ENCODE data around the gene LBR.

LBR gene

GRCh38 chr1:225462714-225463574 is 35.1 kb upstream of the LBR start:
- no peak for DNase-seq

DNA sequence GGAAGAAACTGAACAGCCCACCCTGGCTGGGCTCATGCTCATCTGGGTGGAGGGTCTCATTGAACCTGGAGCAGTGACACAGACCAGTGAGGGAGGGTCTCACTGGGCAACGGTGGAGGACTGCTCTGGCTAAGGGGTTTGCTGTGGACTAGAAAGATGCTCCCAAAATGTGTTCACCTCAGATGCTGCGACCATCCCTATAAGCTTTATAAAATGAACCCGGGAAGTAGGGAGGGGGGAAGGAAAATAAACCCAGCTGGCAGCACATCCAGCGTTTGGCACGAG is 34.5 kb upstream of the LBR start:
- DNase-seq, result no peak

DNA sequence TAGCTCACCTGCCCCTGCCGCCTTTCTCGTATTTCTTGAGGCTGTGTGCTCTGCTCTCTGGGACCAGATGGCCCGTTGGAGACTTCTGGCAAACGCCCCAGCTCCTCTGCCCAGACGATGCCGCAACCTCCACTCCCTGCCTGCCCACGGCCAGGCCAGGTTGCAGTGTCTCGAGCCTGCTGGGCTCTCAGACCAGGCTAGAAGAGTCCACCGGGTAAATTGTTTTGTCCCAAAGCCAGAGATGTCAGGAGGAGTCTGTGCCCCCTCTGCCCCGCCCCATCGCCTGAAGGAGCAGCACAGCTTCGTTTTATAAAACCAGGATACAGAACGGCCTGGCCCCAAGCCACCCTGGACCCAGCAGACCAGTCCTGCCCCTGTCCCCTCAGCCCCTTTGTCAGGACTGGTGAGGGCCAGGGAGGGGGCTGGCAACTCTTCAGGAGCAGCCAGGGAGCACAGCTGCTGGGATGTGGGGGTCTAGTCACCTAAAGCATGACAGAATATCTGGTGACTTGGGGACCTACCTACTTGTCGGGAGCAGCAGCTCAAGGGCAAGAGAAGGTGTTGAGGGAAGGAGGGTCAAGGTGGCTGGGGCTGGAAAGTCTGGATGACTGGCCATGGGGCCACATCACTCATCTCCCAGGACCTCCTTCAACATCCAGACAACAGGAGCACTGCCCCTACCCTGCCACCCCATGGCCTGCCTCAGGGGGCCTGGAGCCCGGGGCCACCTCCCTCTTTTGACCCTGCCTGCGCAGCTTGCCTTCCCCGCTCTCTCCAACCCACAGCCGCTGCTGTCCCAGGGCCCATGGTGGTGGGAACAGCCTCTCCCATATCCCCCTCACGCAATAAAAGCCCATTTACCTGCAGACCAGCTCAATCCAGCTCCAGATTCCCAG is 33.9 kb upstream of the LBR start:
- no peak for DNase-seq

- DNase-seq, result peak; percentile 74
Observed at GRCh38 chr1:225460737-225461532, 33.1 kb upstream of the LBR start.

GRCh38 chr1:225460021-225460736 is 32.3 kb upstream of the LBR start:
- no peak for DNase-seq

- no peak for DNase-seq
Observed at GRCh38 chr1:225458222-225458631, 30.4 kb upstream of the LBR start.

- peak; percentile 91 for DNase-seq
Observed at GRCh38 chr1:225454733-225455132, 26.9 kb upstream of the LBR start.

- DNase-seq, result no peak
Observed at GRCh38 chr1:225453797-225454648, 26.2 kb upstream of the LBR start.

GRCh38 chr1:225451840-225452515 is 24.1 kb upstream of the LBR start:
- no peak for DNase-seq

DNA sequence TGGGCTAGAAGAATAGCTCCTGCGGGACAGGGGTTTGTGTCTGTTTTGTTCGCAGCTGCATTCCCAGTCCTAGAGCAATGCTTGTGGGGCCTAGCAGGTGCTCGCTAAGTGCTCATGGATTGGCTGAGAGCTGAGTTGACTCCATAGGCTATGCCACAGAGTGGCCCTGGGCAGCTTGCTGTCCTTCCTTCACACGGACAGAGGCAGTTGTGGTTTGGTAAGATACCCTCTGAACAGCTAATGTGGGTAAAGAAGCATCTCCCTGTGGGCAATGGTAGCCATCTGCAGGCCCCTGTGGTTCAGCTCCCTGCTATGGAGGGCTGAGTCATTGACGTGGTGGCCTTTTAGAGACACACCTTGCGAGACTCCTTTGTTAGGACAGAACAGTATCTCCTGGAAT is 23.5 kb upstream of the LBR start:
- no peak for DNase-seq

DNA sequence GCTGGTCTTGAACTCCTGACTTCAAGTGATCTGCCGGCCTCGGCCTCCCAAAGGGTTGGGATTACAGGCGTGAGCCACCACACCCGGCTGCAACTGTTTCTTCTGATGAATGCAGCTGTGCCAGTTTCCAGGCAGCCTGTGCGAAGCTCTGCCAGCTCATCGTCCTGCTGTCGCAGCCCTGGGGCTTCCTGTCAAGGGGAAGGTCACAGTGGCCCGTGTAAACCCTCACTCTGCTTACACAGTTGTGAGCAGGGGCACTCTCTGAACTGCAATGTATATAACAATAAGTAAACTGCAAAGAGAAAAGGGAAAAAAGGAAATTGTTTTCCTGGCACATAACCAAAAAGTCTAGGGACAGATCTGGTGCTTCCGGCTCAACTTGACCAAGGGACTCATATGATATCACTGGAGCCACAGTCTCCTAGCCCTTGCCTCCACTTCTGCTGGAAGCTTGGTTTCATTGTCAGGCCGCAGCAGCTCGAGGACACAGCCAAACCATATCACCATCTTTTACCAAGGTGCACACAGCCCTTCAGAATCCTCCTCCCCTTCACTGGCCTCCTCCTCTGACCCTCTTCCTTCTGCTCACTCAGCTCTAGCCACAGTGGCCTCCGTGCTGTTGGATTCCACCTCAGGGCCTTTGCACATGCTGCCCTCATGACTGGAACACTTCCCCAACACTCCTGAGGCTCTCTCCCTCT is 22.8 kb upstream of the LBR start:
- DNase-seq, result no peak

DNA sequence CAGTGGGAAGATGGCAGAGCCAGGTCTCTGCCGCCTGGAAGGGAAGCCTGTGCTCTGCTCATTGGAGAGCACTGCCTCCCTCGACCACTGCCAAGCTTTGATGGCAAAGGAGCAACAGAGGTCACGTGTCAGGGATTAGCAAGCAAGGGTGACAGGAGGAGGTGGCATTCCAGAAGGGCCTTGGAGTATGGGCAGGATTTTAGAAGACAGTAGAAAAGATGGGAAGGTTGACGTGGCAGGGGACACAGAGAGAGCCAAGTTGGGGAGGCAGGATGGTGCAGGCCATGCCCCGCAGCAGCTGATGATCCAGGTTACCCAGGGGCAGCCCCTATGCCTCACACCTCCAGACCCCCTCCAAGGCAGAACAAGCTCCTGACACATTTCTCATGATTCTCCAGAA is 21.9 kb upstream of the LBR start:
- no peak for DNase-seq

- no peak for DNase-seq
Observed at GRCh38 chr1:225449261-225449660, 21.4 kb upstream of the LBR start.

DNA sequence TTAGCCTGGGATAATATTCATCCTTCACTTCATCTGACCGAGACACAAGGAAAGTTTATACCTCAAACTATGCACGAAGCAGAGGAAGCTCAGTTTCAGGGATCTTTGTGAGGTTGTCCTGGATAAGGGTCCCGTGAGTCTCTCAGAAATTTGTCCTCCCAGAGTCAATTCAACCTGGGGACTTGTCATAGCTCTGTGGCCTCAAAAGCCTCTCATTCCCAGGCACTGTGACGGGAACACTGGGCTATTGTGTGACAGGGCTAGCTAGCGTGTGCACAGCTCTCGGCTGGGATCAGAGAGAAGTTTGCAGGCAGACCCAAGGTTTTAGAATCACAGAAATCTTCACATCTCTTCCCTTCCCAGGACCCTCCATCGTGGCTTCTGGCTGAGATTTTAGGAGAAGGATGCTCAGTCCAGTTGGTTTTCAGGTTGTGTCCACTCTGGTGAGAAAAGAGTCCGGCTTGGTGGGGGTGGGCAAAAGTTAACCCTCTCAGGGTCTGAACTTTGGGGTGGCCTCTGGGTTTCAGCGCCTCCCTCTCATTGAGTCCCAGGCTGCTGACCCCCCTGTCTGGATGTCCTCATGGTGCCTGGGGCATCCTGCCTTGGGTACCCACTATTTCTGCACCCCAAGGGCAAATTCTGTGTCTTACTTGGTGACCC is 20.4 kb upstream of the LBR start:
- DNase-seq, result no peak

DNA sequence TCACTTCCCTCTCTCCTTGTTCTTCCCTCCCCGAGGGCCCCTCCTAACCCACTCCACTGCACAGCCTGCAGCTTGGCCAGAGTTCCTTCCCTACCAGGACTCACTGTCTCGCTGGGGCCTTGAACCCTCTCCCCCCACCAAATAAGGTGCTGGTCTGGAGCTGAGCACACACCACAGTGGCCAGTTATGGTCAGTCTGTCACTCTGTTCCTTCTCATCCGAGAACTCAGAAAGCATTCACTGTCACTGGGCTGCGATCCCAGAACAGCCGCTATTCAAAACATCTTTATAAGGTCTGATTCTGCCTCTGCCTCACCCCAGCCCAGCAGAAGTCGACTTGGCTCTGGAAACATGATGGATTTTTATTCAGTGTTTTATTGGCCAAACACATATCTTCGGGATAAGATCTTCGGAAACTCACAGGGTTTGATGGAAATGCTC is 19.8 kb upstream of the LBR start:
- no peak for DNase-seq

DNA sequence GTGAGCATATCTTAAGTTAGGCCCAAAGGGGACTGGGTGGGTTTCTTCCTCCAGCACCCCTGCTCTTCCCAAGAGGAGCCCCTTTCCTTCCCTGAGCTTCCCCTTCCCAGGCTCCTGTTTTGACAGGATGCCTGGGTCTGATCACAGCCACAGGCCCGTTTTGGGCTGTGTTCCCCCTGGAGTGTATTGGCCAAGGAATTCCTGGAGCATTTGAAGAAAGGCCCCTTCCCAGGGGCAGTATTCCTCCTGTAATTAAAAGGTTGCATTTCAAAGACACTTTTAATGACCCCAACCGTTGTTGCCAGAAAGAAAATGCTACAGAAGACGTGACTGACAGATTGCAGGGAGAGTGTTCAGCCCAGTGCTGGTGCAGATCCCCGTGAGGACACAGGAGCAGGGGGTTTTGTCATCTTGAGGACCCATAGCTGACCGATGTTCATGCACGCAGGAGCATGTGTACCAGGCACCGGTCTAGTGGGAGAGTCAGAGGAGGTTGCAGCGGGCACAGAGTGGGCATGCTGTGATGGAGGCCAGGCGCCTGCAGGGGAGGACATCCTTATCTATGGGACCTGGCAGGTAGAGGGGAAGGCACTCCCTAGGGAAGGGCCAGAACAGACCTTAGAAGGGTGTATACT is 19.3 kb upstream of the LBR start:
- DNase-seq, result no peak

DNA sequence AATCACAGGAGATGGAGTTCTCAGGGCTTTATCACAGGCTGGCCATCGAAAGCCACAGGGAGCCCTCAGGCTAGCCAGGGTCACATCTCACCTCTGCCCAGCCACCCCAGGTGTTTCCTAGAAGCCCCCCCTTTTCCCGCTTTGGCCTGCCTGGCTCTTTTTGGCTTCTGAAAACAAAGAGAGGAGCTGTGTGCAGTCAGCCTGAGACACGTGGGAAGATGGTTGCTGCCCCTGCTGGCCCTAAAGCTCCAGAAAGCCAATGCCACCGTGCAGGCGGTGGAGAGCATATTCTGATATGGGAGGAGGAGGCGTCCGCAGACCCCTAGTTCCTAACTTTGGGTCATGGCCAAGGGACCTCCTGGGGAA is 18.7 kb upstream of the LBR start:
- DNase-seq, result no peak

DNA sequence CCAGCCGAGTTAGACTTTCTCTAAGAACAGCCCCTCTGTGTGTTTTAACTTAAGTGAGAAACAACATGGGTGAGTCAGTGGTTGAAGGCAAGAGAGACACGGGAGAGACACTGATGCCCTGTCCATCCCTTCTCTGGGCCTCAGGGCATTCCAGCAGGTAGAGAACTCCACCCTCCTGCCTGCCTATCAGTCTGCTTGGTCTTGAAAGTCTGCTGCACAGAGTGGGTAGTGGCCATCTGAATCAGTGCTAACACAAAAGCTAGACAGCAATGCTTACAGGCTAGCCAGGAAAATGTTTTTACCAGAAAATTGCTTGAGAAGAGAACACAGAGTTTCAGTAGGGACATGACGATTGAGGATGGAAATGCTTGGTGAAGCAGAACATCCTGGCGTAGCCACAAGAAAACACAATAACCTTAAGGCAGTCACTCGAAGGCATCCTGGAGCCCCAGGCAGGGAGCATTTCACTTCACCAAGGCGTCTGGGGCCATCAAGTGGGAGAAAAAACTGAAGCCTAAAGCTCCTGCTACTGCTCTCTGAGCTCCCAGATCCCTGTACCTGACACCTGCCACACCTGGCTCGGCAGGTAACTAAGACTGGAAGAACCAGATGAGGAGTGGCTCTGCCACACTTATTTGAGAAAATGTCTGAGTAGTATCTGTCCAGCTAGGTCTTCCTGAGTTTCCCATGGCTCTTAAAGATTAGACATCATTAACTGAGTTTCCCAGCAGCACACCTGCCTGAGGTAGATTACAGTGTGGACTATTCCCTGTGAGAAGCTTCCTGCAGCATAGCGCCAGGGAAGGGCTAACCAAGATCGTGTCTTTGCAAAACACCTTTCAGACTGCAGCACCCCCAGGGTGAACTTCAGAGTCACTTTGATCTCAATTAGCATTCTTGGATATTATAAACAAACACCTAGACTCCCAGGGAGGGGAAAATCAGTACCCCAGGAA is 18.1 kb upstream of the LBR start:
- no peak for DNase-seq
